T-helper 22 cell (primary cell): ENCODE data around the gene PRELID1.
"Not testable (repeated sequence)": the region's sequence is repeated elsewhere in the genome, so short reads cannot be mapped to it uniquely, and the experiment has no call there.

Experiments used
- DNase-seq: peaks from one replicate; pipeline ENCODE4 v3.0.0-alpha.2; 2020; ENCODE audit warnings: low read depth

Gene PRELID1

GRCh38 chr5:177300236-177300880 lies 3.2 kb upstream of the PRELID1 start:
- peak; percentile 36 for DNase-seq

GRCh38 chr5:177300951-177301350 lies 2.6 kb upstream of the PRELID1 start:
- no peak for DNase-seq

- DNase-seq: no peak
Observed at GRCh38 chr5:177301503-177302165, 2.0 kb upstream of the PRELID1 start.

GRCh38 chr5:177302354-177303110 lies 1.1 kb upstream of the PRELID1 start:
- DNase-seq: no peak

GRCh38 chr5:177303925-177304391 lies 359 bp downstream of the PRELID1 start:
- no peak for DNase-seq

GRCh38 chr5:177304392-177305119 lies 957 bp downstream of the PRELID1 start:
- no peak for DNase-seq

GRCh38 chr5:177306103-177306640 lies 2.6 kb downstream of the PRELID1 start:
- DNase-seq: not testable (repeated sequence)

- DNase-seq: no peak
Observed at GRCh38 chr5:177306674-177307543, 3.3 kb downstream of the PRELID1 start.

- DNase-seq: no peak
Observed at GRCh38 chr5:177307544-177308363, 4.2 kb downstream of the PRELID1 start.

GRCh38 chr5:177308740-177309139 lies 5.1 kb downstream of the PRELID1 start:
- DNase-seq: no peak

- DNase-seq: peak; percentile 47
Observed at GRCh38 chr5:177309351-177310191, 6.0 kb downstream of the PRELID1 start.

- DNase-seq: no peak
Observed at GRCh38 chr5:177310332-177310731, 6.7 kb downstream of the PRELID1 start.

- DNase-seq: no peak
Observed at GRCh38 chr5:177310757-177311391, 7.3 kb downstream of the PRELID1 start.

- no peak for DNase-seq
Observed at GRCh38 chr5:177311392-177311722, 7.8 kb downstream of the PRELID1 start.

- DNase-seq: peak; percentile 92
Observed at GRCh38 chr5:177311723-177312648, 8.4 kb downstream of the PRELID1 start, which contains the start of gene MXD3. Gene MXD3, minus strand, starts transcription at chr5:177311898. Its CDS starts 68 bp downstream, at chr5:177311830.

- no peak for DNase-seq
Observed at GRCh38 chr5:177312649-177313181, 9.1 kb downstream of the PRELID1 start.

GRCh38 chr5:177313561-177314259 lies 10.1 kb downstream of the PRELID1 start:
- no peak for DNase-seq
